ENCODE results near the gene CNTN3.

Gene CNTN3

GRCh38 chr3:74617776-74618175, 3.3 kb upstream of the CNTN3 start:
- Histone ChIP-seq H3K27me3 (replicated peaks; ENCODE audit: insufficient read depth, low read length) (no peaks in the 10 kb centered on the region), H3K9me2 (replicated peaks; ENCODE audit: insufficient read depth, low read length) (no peaks in the 10 kb centered on the region), H3K9ac (ENCODE audit: low read length) (no peak overlapping the region), H3K4me3 (ENCODE audit: low read length) (no peak overlapping the region), H3F3A (ENCODE audit: insufficient read depth, low read length) (no peaks in the 10 kb centered on the region), H3K27ac (ENCODE audit: low read length) (no peak overlapping the region), H3K4me2 (ENCODE audit: low read depth, low read length) (no peak overlapping the region), H2AFZ (ENCODE audit: low read length) (no peak overlapping the region), H3K79me2 (ENCODE audit: low read length) (no peaks in the 10 kb centered on the region), H3K9me3 (replicated peaks; ENCODE audit: insufficient read depth, low read length) (no peaks in the 10 kb centered on the region), H3K36me3 (replicated peaks; ENCODE audit: insufficient read depth, low read length) (no peaks in the 10 kb centered on the region), H4K20me1 (ENCODE audit: insufficient read depth, low read length) (no peaks in the 10 kb centered on the region), H3K4me1 (ENCODE audit: low read length) (no peaks in the 10 kb centered on the region)
- TF ChIP-seq EZH2 (optimal IDR thresholded peaks at IDR 0.05; ENCODE audit: low read depth, low read length) (no peak), CTCF (IDR thresholded peaks at IDR 0.05; ENCODE audit: low read length) (no peak), EZH2phosphoT487 (IDR thresholded peaks at IDR 0.05; ENCODE audit: low read length) (no peak)
- no peak for DNase-seq

- H3K4me3 ChIP-seq (ENCODE audit: low read length), result no peak overlapping the region
- H3K9ac ChIP-seq (ENCODE audit: low read length), result no peak overlapping the region
Measured at GRCh38 chr3:74613521-74614106, 845 bp downstream of the CNTN3 start.

GRCh38 chr3:74613060-74613459, 1.4 kb downstream of the CNTN3 start:
- no peak overlapping the region for H3K4me2 ChIP-seq (ENCODE audit: low read depth, low read length)
- DNase-seq, result no peak
- no peaks in the 10 kb centered on the region for H4K20me1 ChIP-seq (ENCODE audit: insufficient read depth, low read length)
- no peak overlapping the region for H2AFZ ChIP-seq (ENCODE audit: low read length)
- no peaks in the 10 kb centered on the region for H3K27me3 ChIP-seq (replicated peaks; ENCODE audit: insufficient read depth, low read length)
- no peak overlapping the region for H3K27ac ChIP-seq (ENCODE audit: low read length)
- H3K9ac ChIP-seq (ENCODE audit: low read length), result no peak overlapping the region
- no peak for TF ChIP-seq EZH2phosphoT487 (IDR thresholded peaks at IDR 0.05; ENCODE audit: low read length)
- TF ChIP-seq CTCF (IDR thresholded peaks at IDR 0.05; ENCODE audit: low read length), result no peak
- no peaks in the 10 kb centered on the region for H3K36me3 ChIP-seq (replicated peaks; ENCODE audit: insufficient read depth, low read length)
- H3K4me1 ChIP-seq (ENCODE audit: low read length), result no peaks in the 10 kb centered on the region
- H3K79me2 ChIP-seq (ENCODE audit: low read length), result no peaks in the 10 kb centered on the region
- H3K9me2 ChIP-seq (replicated peaks; ENCODE audit: insufficient read depth, low read length), result no peaks in the 10 kb centered on the region
- H3F3A ChIP-seq (ENCODE audit: insufficient read depth, low read length), result no peaks in the 10 kb centered on the region
- no peak overlapping the region for H3K4me3 ChIP-seq (ENCODE audit: low read length)
- no peaks in the 10 kb centered on the region for H3K9me3 ChIP-seq (replicated peaks; ENCODE audit: insufficient read depth, low read length)

More at GRCh38 chr3:74613521-74614106, 845 bp downstream of the CNTN3 start:
- H3K79me2 ChIP-seq (ENCODE audit: low read length), result no peaks in the 10 kb centered on the region
- no peaks in the 10 kb centered on the region for H3K4me1 ChIP-seq (ENCODE audit: low read length)
- H3K27me3 ChIP-seq (replicated peaks; ENCODE audit: insufficient read depth, low read length), result no peaks in the 10 kb centered on the region
- no peaks in the 10 kb centered on the region for H4K20me1 ChIP-seq (ENCODE audit: insufficient read depth, low read length)
- no peak overlapping the region for H3K4me2 ChIP-seq (ENCODE audit: low read depth, low read length)
- TF ChIP-seq EZH2 (optimal IDR thresholded peaks at IDR 0.05; ENCODE audit: low read depth, low read length), result no peak
- TF ChIP-seq CTCF (IDR thresholded peaks at IDR 0.05; ENCODE audit: low read length), result no peak
- TF ChIP-seq EZH2phosphoT487 (IDR thresholded peaks at IDR 0.05; ENCODE audit: low read length), result no peak
- H2AFZ ChIP-seq (ENCODE audit: low read length), result no peak overlapping the region
- no peaks in the 10 kb centered on the region for H3F3A ChIP-seq (ENCODE audit: insufficient read depth, low read length)
- no peaks in the 10 kb centered on the region for H3K36me3 ChIP-seq (replicated peaks; ENCODE audit: insufficient read depth, low read length)
- no peak for DNase-seq
- H3K9me2 ChIP-seq (replicated peaks; ENCODE audit: insufficient read depth, low read length), result no peaks in the 10 kb centered on the region
- no peak overlapping the region for H3K27ac ChIP-seq (ENCODE audit: low read length)
- no peaks in the 10 kb centered on the region for H3K9me3 ChIP-seq (replicated peaks; ENCODE audit: insufficient read depth, low read length)

All from MM.1S (cell line).